Neural progenitor cell (in vitro differentiated cells): Measurements from ENCODE around the gene SSR4. TPM values are rescaled to one million over a fixed set of nuclear protein-coding genes. Genes with fewer than 3 reads are reported as not detected.

Experiments used
- DNase-seq: peaks from one replicate; pipeline ENCODE4 v3.0.0-alpha.2; 2016; ENCODE audit warnings: low spot score
- H2AFZ ChIP-seq: fragments of 200-600 bp; sonication (generic); replicated peaks from 2 replicates; pipeline ENCODE4 v1.6.1; 2016; ENCODE audit warnings: antibody characterized with exemption
- H3F3A ChIP-seq: fragments of 200-600 bp; sonication (generic); 2 replicates; pipeline ENCODE4 v1.6.1; 2016; ENCODE audit warnings: antibody characterized with exemption, low read depth
- H3K27ac ChIP-seq: fragments of 200-600 bp; sonication (generic); 2 replicates; pipeline ENCODE4 v1.5.1; 2016; ENCODE audit warnings: mild to moderate bottlenecking
- H3K27me3 ChIP-seq: fragments of 200-600 bp; sonication (generic); 2 replicates; pipeline ENCODE4 v1.6.1; 2016; ENCODE audit warnings: mild to moderate bottlenecking, moderate library complexity
- H3K36me3 ChIP-seq: fragments of 200-600 bp; sonication (generic); 2 replicates; pipeline ENCODE4 v1.5.1; 2016
- H3K4me1 ChIP-seq: fragments of 200-600 bp; sonication (generic); 2 replicates; pipeline ENCODE4 v1.6.1; 2016; ENCODE audit warnings: mixed run types
- H3K4me2 ChIP-seq: fragments of 200-600 bp; sonication (generic); 2 replicates; pipeline ENCODE4 v1.6.1; 2016
- H3K4me3 ChIP-seq: fragments of 200-600 bp; sonication (generic); 2 replicates; pipeline ENCODE4 v1.5.1; 2016
- H3K79me2 ChIP-seq: fragments of 200-600 bp; sonication (generic); 2 replicates; pipeline ENCODE4 v1.6.1; 2016; ENCODE audit warnings: low read depth
- H3K9ac ChIP-seq: fragments of 200-600 bp; sonication (generic); 2 replicates; pipeline ENCODE4 v1.6.1; 2016
- H3K9me3 ChIP-seq: fragments of 200-600 bp; sonication (generic); 2 replicates; pipeline ENCODE4 v1.5.1; 2016; ENCODE audit warnings: low read depth
- H4K20me1 ChIP-seq: fragments of 200-600 bp; sonication (generic); 2 replicates; pipeline ENCODE4 v1.6.1; 2016; ENCODE audit warnings: low read depth
- H3K27ac Mint-ChIP-seq: 3 replicates; pipeline ENCODE4 v1.8.0; 2021; ENCODE audit warnings: mixed read lengths
- H3K27me3 Mint-ChIP-seq: 2 replicates; pipeline ENCODE4 v1.8.0; 2022; ENCODE audit warnings: low read depth, mild to moderate bottlenecking, inconsistent platforms, moderate library complexity, mixed read lengths; ENCODE audit not compliant: insufficient read depth
- H3K36me3 Mint-ChIP-seq: 3 replicates; pipeline ENCODE4 v1.8.0; 2021; ENCODE audit warnings: mixed read lengths
- H3K4me1 Mint-ChIP-seq: 3 replicates; pipeline ENCODE4 v1.8.0; 2021; ENCODE audit warnings: mixed read lengths
- H3K4me3 Mint-ChIP-seq: 3 replicates; pipeline ENCODE4 v1.8.0; 2021; ENCODE audit warnings: mild to moderate bottlenecking, moderate library complexity, mixed read lengths
- H3K9me3 Mint-ChIP-seq: 3 replicates; pipeline ENCODE4 v1.8.0; 2020; ENCODE audit warnings: mixed read lengths
- CTCF ChIP-seq: fragments of 200-600 bp; sonication (generic); IDR thresholded peaks from 2 replicates; pipeline ENCODE4 v1.5.1; 2017; ENCODE audit warnings: antibody characterized with exemption, mild to moderate bottlenecking
- EZH2 ChIP-seq: fragments of 200-600 bp; sonication (generic); IDR thresholded peaks from 2 replicates; pipeline ENCODE4 v1.6.1; 2017; ENCODE audit warnings: antibody characterized with exemption, mild to moderate bottlenecking, moderate library complexity
- EZH2phosphoT487 ChIP-seq: fragments of 200-600 bp; sonication (generic); IDR thresholded peaks from 2 replicates; pipeline ENCODE4 v1.6.1; 2017; ENCODE audit warnings: antibody characterized with exemption
- total RNA-seq: library from RNA; depleted of rRNA; stranded (reverse); fragments of >200 nt; gene quantifications from 2 replicates; pipeline ENCODE4 v1.2.3, GENCODE V29; 2015; ENCODE audit warnings: low replicate concordance

The SSR4 gene
- total RNA-seq, 1 donor from 2014 or later = 58.4 TPM

- no peaks in the 10 kb centered on the region for H3K9me3 ChIP-seq
- no peaks in the 10 kb centered on the region for H4K20me1 ChIP-seq
- no peak overlapping the region for H3K9ac ChIP-seq
- Mint-ChIP-seq H3K36me3 (no peaks in the 10 kb centered on the region), H3K27me3 (peaks cover 8% of the 10 kb centered on the region), H3K9me3 (peaks cover 14% of the 10 kb centered on the region), H3K4me3 (no peak overlapping the region), H3K27ac (no peak overlapping the region), H3K4me1 (peaks cover 8% of the 10 kb centered on the region)
- H3K4me3 ChIP-seq = no peak overlapping the region
- H3K27ac ChIP-seq = no peak overlapping the region
- no peak overlapping the region for H3K4me2 ChIP-seq
- no peak for DNase-seq
- no peaks in the 10 kb centered on the region for H3K36me3 ChIP-seq
- TF ChIP-seq EZH2 = no peak
- TF ChIP-seq CTCF = no peak
- TF ChIP-seq EZH2phosphoT487 = no peak
- H3K27me3 ChIP-seq = no peaks in the 10 kb centered on the region
- no peaks in the 10 kb centered on the region for H3K79me2 ChIP-seq
- H3F3A ChIP-seq = no peaks in the 10 kb centered on the region
- H3K4me1 ChIP-seq = no peaks in the 10 kb centered on the region
- no peak overlapping the region for H2AFZ ChIP-seq
Observed at GRCh38 chrX:153783378-153784013, 11.0 kb upstream of the SSR4 start.

GRCh38 chrX:153784325-153784967 lies 10.0 kb upstream of the SSR4 start:
- Histone ChIP-seq H4K20me1 (no peaks in the 10 kb centered on the region), H3K27me3 (no peaks in the 10 kb centered on the region), H3K9me3 (no peaks in the 10 kb centered on the region), H3K9ac (no peak overlapping the region), H3F3A (no peaks in the 10 kb centered on the region), H2AFZ (no peak overlapping the region), H3K79me2 (no peaks in the 10 kb centered on the region), H3K4me3 (no peak overlapping the region), H3K4me2 (no peak overlapping the region), H3K36me3 (no peaks in the 10 kb centered on the region), H3K27ac (no peak overlapping the region), H3K4me1 (no peaks in the 10 kb centered on the region)
- no peak overlapping the region for H3K27ac Mint-ChIP-seq
- peaks cover 8% of the 10 kb centered on the region for H3K27me3 Mint-ChIP-seq
- no peaks in the 10 kb centered on the region for H3K36me3 Mint-ChIP-seq
- H3K9me3 Mint-ChIP-seq = peaks cover 19% of the 10 kb centered on the region
- H3K4me3 Mint-ChIP-seq = no peak overlapping the region
- TF ChIP-seq EZH2 (no peak), EZH2phosphoT487 (no peak), CTCF (no peak)
- H3K4me1 Mint-ChIP-seq = peaks cover 8% of the 10 kb centered on the region
- no peak for DNase-seq

- no peaks in the 10 kb centered on the region for H3K4me1 ChIP-seq
- no peak for DNase-seq
- H3K4me3 Mint-ChIP-seq = no peak overlapping the region
- H3K27ac Mint-ChIP-seq = no peak overlapping the region
- H3K9me3 ChIP-seq = no peaks in the 10 kb centered on the region
- H3K27ac ChIP-seq = no peak overlapping the region
- H3K27me3 ChIP-seq = no peaks in the 10 kb centered on the region
- peaks cover 4% of the 10 kb centered on the region for H3K79me2 ChIP-seq
- no peaks in the 10 kb centered on the region for H3K36me3 ChIP-seq
- H3K9me3 Mint-ChIP-seq = peaks cover 26% of the 10 kb centered on the region
- H3K4me1 Mint-ChIP-seq = no peaks in the 10 kb centered on the region
- H4K20me1 ChIP-seq = no peaks in the 10 kb centered on the region
- no peak overlapping the region for H2AFZ ChIP-seq
- no peak overlapping the region for H3K4me3 ChIP-seq
- H3K9ac ChIP-seq = no peak overlapping the region
- H3K4me2 ChIP-seq = no peak overlapping the region
- H3F3A ChIP-seq = no peaks in the 10 kb centered on the region
- H3K36me3 Mint-ChIP-seq = no peaks in the 10 kb centered on the region
- peaks cover 8% of the 10 kb centered on the region for H3K27me3 Mint-ChIP-seq
- TF ChIP-seq EZH2 (no peak), CTCF (no peak), EZH2phosphoT487 (no peak)
Observed at GRCh38 chrX:153786669-153787068, 7.8 kb upstream of the SSR4 start.
